A549 treated with ZK216348 at 1 μM for 4 hours (cell line): Measurements from ENCODE around the gene CCDC24. TPM values are rescaled to one million over a fixed set of nuclear protein-coding genes. Genes with fewer than 3 reads are reported as not detected.

Source experiments
- total RNA-seq: library from RNA; stranded (reverse); fragments of 200-300 nt; extraction: Qiagen RNA extraction; gene quantifications from 5 replicates; pipeline ENCODE4 v1.2.3, GENCODE V29; 2022; ENCODE audit warnings: low read depth

CCDC24 gene
- total RNA-seq: 6.3 to 9.9 TPM (median 7.6 TPM) in 5 replicates

DNA sequence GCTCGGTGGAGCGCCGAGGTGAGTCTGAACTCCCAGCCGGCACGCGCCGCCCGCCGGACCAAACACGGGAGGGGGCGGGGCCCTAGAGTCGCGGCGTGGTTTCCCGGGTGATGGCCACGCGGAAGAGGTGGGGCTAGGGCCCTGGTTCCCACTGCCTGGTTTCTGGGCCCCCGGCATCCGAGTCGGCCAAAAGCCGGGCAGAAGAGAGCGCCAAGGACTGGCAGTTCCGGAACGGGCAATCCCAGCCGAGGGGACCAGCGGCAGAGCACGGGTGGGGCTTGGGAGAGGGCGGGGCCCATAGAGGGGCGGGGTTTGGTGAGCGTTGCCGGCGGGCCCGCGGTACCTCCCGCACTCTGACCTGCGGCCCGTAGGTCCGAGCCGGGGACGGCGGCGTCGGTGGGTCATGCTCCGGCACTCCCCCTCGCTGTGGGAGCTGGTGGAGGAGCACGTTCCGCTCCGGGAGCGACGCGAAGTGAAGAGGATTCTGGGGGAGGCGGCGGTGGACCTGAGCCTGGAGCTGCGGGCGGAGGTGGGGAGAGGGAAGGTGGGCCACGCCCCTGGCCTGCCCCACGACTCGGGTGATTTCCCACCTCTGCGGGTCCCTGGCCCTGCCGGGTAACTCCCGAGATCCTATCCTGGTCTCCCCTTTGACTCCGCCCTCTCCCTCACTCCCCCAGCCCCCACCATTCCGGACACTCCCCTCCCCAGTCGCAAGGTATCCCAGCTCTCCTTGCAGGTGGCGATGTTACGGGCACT is at the start of gene CCDC24:
TSS of gene CCDC24 (plus strand) at position 124 of the 756 bp plus-strand sequence. CDS start at position 404, 280 bp downstream.

DNA sequence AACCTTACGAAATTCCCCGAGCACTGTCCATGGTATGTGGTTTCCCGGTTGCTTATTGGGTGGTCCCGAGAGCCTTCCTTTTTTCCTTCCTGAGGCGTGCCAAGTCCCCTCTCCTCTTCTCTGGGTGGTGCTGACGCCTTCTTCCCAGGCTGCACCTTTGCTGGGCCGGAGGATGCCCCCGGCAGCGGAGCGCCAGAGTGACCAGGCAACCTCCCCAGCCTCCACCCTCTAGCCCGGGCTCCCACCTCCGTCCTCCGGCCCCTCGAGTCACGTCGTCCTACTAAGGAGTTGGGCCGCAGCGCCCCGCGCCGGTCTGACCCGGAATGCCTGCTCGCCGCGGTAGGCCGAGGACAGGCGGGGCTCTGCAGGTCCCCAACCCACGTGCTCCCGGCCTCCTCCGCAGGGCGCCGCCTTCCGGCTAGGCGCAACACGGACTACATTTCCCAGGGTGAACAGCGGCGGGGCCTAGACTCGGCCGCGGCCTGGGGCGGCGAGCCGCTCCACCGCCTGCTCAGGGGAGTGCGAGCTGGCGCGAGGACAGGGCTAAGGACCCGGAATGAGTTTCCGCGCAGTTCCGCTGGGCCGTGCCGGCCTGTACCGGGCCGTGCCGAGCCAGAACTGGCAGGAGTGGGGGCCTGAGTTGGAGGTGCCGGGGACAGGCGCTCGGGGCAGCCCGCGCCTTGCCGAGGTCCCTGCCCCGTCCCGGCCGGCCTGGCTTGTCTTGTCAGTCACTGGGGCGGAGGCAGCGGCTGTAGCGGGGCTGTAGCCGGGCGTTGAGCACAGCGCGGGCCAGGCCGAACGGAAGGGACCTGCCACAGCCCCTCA is 45.0 kb upstream of the CCDC24 start, which contains the start of gene IPO13:
TSS of gene IPO13 (plus strand) at position 715 of the 825 bp plus-strand sequence. CDS start 651 bp downstream, outside the sequence.

DNA sequence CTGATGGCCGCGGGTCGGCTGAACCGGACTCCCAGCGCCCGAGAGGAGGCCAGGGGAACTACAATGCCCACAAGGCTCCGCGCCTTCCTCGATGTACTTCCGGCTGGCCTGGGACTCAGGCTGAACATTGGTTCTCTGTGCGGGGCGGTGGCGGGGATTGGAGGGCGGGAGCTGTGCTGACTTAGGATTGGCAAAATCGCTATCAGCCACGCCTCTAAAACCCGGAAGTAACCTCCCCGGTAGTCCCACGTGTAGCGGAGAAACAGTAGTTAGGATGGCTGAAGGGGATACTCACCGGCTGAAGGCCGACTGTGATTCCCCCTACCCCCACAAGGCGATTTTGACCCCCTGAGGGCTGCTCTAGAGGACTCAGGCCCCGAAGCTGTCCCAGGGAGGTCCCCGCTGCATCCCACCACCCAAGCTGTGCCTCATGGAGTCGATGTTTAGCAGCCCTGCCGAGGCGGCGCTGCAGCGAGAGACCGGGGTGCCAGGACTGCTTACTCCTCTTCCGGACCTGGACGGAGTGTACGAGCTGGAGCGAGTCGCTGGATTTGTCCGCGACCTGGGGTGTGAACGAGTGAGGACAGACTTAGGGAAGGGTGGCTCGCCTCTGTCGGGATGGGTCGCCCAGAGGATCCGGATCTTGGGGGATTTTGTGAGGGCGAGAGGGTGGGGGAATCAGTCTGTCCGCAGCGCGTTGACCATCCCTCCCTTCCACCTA is 21.5 kb upstream of the CCDC24 start, which contains the start of gene DPH2:
TSS of gene DPH2 (plus strand) at position 265 of the 721 bp plus-strand sequence. CDS start at position 431, 166 bp downstream.

DNA sequence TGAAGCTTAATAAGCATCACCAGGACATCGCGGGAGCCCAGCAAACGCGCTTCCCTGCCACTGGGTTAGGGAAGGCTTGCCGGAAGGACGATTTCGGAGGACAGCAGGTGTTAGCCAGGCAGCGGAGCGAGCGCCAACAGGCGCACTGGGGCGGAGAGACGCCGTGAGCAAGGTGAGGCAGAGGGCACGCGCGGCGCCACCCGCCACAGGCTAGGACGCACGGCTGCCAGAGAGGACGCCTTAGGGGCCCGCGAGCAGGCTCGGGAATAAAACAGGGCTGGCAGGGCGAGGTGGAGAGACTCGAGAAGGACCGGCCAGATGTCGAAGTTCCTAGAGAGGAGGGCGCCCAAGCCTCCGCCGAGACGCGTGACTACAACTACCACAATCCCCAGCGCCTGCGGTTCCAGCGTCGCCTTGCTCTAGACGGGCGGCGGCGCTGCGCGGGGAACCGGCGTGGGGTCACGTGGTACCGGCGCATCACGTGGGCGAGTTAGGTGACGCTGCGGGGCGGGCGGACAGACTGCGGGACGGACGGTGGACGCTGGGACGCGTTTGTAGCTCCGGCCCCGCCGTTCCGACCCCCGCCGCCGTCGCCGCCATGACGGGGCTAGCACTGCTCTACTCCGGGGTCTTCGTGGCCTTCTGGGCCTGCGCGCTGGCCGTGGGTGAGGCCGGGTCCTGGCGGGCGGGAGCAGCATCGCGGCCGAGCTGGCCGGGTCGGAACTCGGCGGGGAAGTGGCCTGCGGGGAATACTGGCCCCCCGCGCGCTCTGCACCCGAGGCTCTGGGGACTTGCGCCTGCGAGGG is 16.8 kb upstream of the CCDC24 start, which contains the start of gene ATP6V0B:
TSS of gene ATP6V0B (plus strand) at position 518 of the 806 bp plus-strand sequence. CDS start at position 599, 81 bp downstream.

GRCh38 chr1:43978551-43979260 is 12.7 kb upstream of the CCDC24 start, which contains the start of gene B4GALT2:
B4GALT2 (plus strand) TSS chr1:43979210; CDS start chr1:43981161, 1,951 bp downstream.

GRCh38 chr1:44031252-44032169 is 40.1 kb downstream of the CCDC24 start, which contains the start of gene SLC6A9:
SLC6A9 (minus strand) TSS chr1:44031462; CDS start chr1:44024277, 7,185 bp downstream.

Other genes with a start within 250 kb of the CCDC24 start
- 0.08 to 0.52 TPM (median 0.30 TPM) in 4 of 5 replicates, not detected in the other for gene ARTN, start 57.8 kb upstream of the CCDC24 start, total RNA-seq
- gene IPO13, start 44.6 kb upstream of the CCDC24 start, total RNA-seq: 10.5 to 17.5 TPM (median 17.0 TPM) in 5 replicates
- gene DPH2, start 21.6 kb upstream of the CCDC24 start, total RNA-seq: 31.3 to 44.9 TPM (median 37.6 TPM) in 5 replicates
- gene ATP6V0B, start 16.6 kb upstream of the CCDC24 start, total RNA-seq: 69.1 to 161 TPM (median 145 TPM) in 5 replicates
- gene B4GALT2, start 12.4 kb upstream of the CCDC24 start, total RNA-seq: 38.5 to 80.4 TPM (median 67.6 TPM) in 5 replicates
- gene SLC6A9, start 39.9 kb downstream of the CCDC24 start, total RNA-seq: 9.0 to 21.2 TPM (median 16.9 TPM) in 5 replicates
- 0.27 to 0.62 TPM (median 0.52 TPM) in 5 replicates for gene KLF17, start 127.2 kb downstream of the CCDC24 start, total RNA-seq
- gene KLF18, start 150.0 kb downstream of the CCDC24 start, total RNA-seq: 0.05 TPM in 1 of 5 replicates, not detected in the others
- 19.2 to 21.9 TPM (median 20.3 TPM) in 5 replicates for gene DMAP1, start 221.9 kb downstream of the CCDC24 start, total RNA-seq